Mesodermal cell (in vitro differentiated cells): ENCODE results near the gene CLINT1.

ENCODE experiments used
- H3K27ac ChIP-seq: 2 replicates; pipeline ENCODE4 v1.7.0; 2013; ENCODE audit warnings: mild to moderate bottlenecking, low read depth, low read length, moderate library complexity; ENCODE audit not compliant: severe bottlenecking
- H3K36me3 ChIP-seq: 2 replicates; pipeline ENCODE4 v1.7.1; 2013; ENCODE audit warnings: mild to moderate bottlenecking, low read length, moderate library complexity; ENCODE audit not compliant: control insufficient read depth, insufficient read depth
- H3K4me1 ChIP-seq: one replicate; pipeline ENCODE4 v1.7.1; 2013; ENCODE audit warnings: mild to moderate bottlenecking, low read length; ENCODE audit not compliant: insufficient read depth, control insufficient read depth, poor library complexity, severe bottlenecking
- H3K4me3 ChIP-seq: 2 replicates; pipeline ENCODE4 v1.7.0; 2013; ENCODE audit warnings: low read length, control low read depth, mild to moderate bottlenecking; ENCODE audit not compliant: insufficient read depth, poor library complexity, severe bottlenecking; ENCODE audit errors: extremely low read depth
- H3K9me3 ChIP-seq: 2 replicates; pipeline ENCODE4 v1.7.1; 2013; ENCODE audit warnings: mild to moderate bottlenecking, low read length, moderate library complexity; ENCODE audit not compliant: control insufficient read depth
- WGBS, 2 experiments: methylation state at CpG; one replicate each; pipeline ENCODE4 v1.1.5; 2013; ENCODE audit warnings: missing lambda C conversion rate in 2 of 2; ENCODE audit not compliant: insufficient coverage in 2 of 2; 5-methylcytosine and 5-hydroxymethylcytosine counted together

CLINT1 gene

DNA sequence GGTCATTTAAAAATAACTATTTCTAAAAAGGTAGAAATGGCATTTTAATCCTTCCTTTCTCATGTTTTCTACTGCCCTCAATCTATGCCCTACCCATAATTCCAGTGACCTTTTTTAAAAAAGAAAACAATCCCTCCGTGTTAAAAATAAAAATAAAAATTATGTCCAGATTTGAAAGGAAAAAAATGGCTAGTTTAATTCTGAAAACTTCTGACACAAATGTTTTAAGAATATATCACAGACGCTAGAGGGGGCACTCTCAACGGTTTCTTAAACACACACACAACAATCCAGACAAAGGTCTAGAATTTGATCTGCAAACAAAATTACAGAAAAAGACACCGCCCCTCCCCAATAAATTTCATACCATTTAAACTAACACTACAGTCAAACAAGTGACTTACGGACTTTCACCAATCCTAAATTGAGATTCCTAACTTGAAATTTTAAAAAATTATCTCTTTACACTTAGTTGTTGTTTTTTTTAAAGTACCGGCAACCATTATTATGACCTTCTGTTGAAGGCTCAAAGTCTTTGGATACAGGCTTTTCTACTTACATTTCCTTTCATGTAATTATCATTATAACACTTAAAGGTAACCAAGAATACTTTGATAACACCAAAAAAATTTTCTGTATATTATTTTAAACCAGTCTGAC, 38.2 kb downstream of the CLINT1 start:
- no peak overlapping the region for H3K4me3 ChIP-seq
- no peaks in the 10 kb centered on the region for H3K4me1 ChIP-seq
- H3K27ac ChIP-seq = no peak overlapping the region
- H3K36me3 ChIP-seq = no peaks in the 10 kb centered on the region
- H3K9me3 ChIP-seq = no peaks in the 10 kb centered on the region
- WGBS, 2 experiments = 50 to 58% methylated on average over 1 to 3 of the region's 6 CpGs

DNA sequence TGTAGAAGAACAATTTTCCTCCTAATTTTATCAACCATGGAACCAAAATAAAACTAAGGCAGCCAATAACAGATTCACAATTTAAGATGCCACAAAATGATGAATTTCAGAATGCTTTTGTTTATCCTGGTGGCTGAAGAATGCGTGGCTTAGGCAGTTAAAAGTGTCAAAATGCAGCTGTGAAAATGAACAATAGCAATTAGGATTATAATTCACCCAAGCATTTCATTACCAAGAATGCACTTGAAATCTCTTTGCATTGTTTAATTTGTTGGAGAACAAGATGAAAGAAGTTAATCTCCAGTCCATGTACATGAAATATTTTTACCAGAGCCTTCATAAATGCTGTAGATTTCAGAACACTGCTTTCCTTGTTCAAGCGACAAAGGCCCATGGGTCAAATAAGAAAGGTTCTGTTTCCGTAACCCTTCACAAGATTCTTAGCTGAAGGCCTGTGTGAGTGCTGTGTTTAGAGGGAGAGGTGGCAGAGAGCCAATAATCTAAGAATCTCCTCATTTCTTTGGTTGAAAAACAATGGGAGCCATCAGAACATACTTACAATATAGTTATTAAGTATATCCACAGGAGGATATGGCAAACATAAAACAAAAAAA, 39.3 kb downstream of the CLINT1 start:
- H3K27ac ChIP-seq = no peak overlapping the region
- H3K4me1 ChIP-seq = peaks cover 4% of the 10 kb centered on the region
- WGBS, 2 experiments = 100% methylated on average over 1 of the region's 3 CpGs
- H3K36me3 ChIP-seq = peaks cover 6% of the 10 kb centered on the region
- H3K4me3 ChIP-seq = no peak overlapping the region
- no peaks in the 10 kb centered on the region for H3K9me3 ChIP-seq

DNA sequence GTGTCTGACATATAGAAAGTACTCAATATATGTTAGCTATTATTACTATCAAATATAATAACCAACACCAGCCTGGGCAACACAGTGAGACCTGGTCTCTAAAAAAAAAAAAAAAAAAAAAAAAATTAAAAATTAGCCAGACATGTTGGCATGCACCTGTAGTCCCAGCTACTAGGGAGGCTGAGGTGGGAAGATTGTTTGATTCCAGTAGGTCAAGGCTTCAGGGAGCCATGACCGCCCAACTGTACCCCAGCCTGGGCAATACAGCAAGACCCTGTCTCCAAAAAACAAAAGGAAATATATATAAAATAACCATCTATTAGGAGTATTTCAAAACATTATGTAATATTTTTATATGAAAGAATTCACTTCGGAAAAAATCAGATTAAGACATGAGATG, 40.6 kb downstream of the CLINT1 start:
- WGBS, 2 experiments = no CpG with 5 or more reads among the region's 2 CpGs
- Histone ChIP-seq H3K27ac (no peak overlapping the region), H3K4me1 (peaks cover 4% of the 10 kb centered on the region), H3K4me3 (no peak overlapping the region), H3K36me3 (peaks cover 15% of the 10 kb centered on the region), H3K9me3 (no peaks in the 10 kb centered on the region)

DNA sequence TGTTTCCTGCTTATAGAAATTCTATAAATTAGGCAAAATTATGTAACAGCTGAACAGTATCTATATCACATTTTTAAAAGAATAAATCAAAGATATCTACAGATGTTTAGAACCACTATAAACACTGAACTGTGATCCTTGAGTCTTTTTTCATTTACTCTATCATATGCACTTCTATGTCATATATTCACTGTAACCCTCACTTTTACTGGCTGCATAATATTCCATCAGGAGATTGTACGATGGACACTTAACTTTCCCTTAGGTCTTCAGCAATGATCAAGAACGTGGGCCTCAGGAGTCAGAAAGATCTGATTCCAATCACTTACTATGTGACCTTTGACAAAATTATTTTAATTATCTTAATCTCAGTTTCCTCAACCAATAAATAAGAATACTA, 41.0 kb downstream of the CLINT1 start:
- Histone ChIP-seq H3K4me1 (peaks cover 4% of the 10 kb centered on the region), H3K36me3 (peaks cover 17% of the 10 kb centered on the region), H3K27ac (no peak overlapping the region), H3K4me3 (no peak overlapping the region), H3K9me3 (no peaks in the 10 kb centered on the region)
- WGBS, 2 experiments = 89 to 95% methylated on average over 1 to 2 of the region's 2 CpGs

DNA sequence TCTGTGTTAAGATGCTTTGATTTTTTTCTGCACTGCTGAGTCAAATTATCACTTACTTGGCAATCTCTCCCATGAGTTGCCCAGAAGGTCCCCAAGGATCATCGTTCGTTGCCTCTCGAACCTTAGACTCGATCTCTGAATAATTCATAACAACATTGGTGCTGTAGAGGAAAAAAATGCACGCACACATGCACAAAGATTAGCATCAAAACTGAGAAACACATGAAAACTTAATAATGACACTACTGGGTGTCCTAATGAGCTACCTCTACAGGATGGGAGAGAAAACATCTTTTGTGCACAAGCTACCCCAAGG, 41.6 kb downstream of the CLINT1 start:
- Histone ChIP-seq H3K9me3 (no peaks in the 10 kb centered on the region), H3K27ac (no peak overlapping the region), H3K4me3 (no peak overlapping the region), H3K4me1 (peaks cover 4% of the 10 kb centered on the region), H3K36me3 (peaks cover 23% of the 10 kb centered on the region)
- WGBS, 2 experiments = 100% methylated on average over 3 of the region's 5 CpGs; no CpG with 5 or more reads in 1 of the 2 experiments

DNA sequence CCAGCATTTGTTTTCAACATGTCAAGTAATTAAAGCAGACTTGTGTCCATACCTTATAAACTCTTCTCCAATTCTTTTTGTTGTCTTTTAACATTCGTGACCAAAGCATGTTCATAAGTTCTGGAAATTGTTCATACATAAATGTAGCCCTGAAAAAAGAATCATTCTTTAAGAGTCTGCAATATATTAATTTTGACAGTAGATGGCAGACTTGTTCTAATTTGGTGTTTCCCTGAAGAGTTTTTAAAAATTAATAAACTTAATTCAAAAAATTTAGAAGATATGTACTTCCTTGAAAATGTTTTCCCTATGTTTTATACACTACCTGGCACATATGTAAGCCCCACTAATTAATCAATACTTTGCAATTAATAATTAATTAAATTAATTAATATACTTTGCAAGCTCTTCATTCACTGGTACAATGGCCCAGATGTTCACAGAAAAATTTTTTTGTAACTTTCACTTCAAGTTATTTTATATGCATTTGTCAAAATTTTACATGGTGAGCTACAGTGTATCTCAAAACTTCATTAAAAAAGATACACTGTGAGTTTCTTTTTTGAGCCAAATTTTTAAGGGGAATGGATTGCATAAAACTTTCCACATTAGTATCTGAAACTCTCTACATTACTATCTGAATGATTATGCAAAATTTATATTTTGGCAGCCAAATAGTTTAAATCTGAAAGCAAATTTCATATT, 42.1 kb downstream of the CLINT1 start:
- WGBS, 2 experiments = 80% methylated on average over 1 of the region's 1 CpG; no CpG with 5 or more reads in 1 of the 2 experiments
- peaks cover 4% of the 10 kb centered on the region for H3K4me1 ChIP-seq
- H3K27ac ChIP-seq = no peak overlapping the region
- peaks cover 27% of the 10 kb centered on the region for H3K36me3 ChIP-seq
- no peak overlapping the region for H3K4me3 ChIP-seq
- no peaks in the 10 kb centered on the region for H3K9me3 ChIP-seq

DNA sequence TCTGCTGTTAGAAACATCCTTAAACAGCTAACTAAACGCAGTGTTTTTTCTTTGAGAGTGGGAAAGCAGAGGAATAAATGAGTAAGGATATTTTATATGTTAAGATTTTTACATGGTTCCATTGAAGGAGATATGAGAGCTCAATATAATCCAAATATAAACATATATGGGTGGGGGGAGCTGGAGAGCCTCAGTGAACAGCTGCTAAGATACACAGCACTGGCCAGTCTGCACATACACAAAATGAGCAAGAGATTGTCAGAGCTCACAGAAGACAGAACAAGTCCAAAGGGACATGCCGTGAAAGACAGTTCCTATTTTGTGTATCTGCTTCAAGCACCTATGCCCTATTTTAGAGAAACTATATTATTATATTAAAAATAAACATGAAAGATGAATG, 46.9 kb downstream of the CLINT1 start:
- peaks cover 4% of the 10 kb centered on the region for H3K4me1 ChIP-seq
- no peak overlapping the region for H3K4me3 ChIP-seq
- no CpG with 5 or more reads among the region's 2 CpGs for WGBS, 2 experiments
- peaks cover 58% of the 10 kb centered on the region for H3K36me3 ChIP-seq
- H3K9me3 ChIP-seq = no peaks in the 10 kb centered on the region
- H3K27ac ChIP-seq = no peak overlapping the region

DNA sequence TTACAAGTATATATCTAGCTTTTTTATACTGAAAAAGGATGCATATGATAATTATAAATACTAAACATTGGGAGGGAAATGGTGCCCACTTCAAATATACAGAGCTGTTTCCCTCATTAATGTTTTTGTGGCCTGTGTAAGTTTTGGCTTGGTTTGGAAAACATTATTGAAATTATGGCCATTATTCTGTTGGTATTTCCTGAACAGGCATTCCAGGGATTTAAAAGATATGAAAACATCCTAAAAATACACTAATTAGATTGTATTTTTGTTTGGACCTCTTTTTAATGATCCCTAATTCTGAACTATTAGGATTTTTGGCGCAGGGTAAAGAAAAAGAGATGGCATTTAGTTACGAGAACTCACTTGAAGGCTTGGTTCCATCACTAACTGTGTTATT, 50.9 kb downstream of the CLINT1 start:
- H3K4me1 ChIP-seq = no peaks in the 10 kb centered on the region
- H3K4me3 ChIP-seq = no peak overlapping the region
- no CpG with 5 or more reads among the region's 2 CpGs for WGBS, 2 experiments
- no peaks in the 10 kb centered on the region for H3K9me3 ChIP-seq
- peaks cover 71% of the 10 kb centered on the region for H3K36me3 ChIP-seq
- H3K27ac ChIP-seq = no peak overlapping the region

DNA sequence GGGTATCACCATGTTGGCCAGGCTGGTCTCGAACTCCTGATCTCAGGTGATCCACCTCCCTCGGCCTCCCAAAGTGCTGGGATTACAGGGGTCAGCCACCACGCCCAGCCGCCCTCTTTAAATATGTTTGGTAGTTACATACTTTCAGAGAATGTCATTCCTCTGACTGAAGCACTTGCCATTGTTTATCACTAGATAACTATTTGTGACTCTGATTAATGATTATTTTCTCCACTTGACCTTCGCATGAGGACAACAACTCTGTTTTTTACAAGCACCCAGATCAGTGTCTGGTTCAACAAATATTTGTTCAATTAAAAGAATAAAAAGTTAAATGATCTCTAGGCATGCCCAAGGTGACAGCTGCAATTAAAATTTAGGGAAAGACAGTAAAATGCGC, 56.2 kb downstream of the CLINT1 start:
- 88% methylated on average over 4 of the region's 6 CpGs; no CpG with 5 or more reads in 1 of the 2 experiments for WGBS, 2 experiments
- Histone ChIP-seq H3K4me1 (no peaks in the 10 kb centered on the region), H3K4me3 (no peak overlapping the region), H3K27ac (no peak overlapping the region), H3K9me3 (no peaks in the 10 kb centered on the region), H3K36me3 (peaks cover 34% of the 10 kb centered on the region)

DNA sequence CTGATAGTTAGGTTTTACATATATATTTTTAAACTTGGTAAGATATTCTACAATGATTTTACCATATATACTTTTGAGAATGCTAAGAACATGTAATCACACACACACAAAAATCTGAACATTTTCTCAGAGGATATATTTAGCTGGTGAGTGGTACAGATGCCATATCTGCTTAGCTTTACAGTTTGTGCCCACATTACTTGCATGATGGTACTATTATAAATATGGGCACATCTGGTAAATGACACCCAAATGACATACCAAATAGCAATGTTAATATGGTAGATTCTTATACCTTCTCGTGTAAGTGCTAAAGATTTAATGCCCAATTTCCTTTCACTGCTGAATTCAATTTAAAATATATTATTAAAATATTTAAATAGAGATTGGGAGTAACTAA, 58.8 kb downstream of the CLINT1 start:
- Histone ChIP-seq H3K36me3 (peaks cover 32% of the 10 kb centered on the region), H3K27ac (no peak overlapping the region), H3K9me3 (no peaks in the 10 kb centered on the region), H3K4me3 (no peak overlapping the region), H3K4me1 (no peaks in the 10 kb centered on the region)
- WGBS, 2 experiments = no CpG with 5 or more reads among the region's 1 CpG

DNA sequence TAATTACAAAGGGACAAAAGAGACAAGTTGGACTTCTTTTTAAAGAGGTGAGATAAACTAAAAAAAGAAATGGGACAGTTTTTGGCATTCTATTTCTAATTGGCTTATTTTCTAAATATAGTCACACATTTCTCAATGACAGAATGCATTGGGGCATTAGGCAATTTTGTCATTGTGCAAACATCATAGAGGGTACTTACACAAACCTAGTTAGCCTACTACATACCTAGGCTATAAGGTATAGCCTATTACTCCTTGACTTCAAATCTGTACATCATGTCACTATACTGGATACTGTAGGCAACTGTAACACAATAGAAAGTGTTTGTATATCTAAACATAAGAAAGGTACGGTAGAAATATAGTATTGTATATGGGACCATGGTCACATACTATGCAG, 59.4 kb downstream of the CLINT1 start:
- no peak overlapping the region for H3K27ac ChIP-seq
- no CpG with 5 or more reads among the region's 1 CpG for WGBS, 2 experiments
- H3K4me1 ChIP-seq = no peaks in the 10 kb centered on the region
- no peak overlapping the region for H3K4me3 ChIP-seq
- no peaks in the 10 kb centered on the region for H3K9me3 ChIP-seq
- H3K36me3 ChIP-seq = peaks cover 30% of the 10 kb centered on the region
